NAMALWA (cell line): ENCODE measurements around the gene ZC3H14.

Experiments
- DNase-seq: peaks from one replicate; pipeline ENCODE4 v3.0.0-alpha.2; 2015; ENCODE audit warnings: low spot score

ZC3H14 gene

DNA sequence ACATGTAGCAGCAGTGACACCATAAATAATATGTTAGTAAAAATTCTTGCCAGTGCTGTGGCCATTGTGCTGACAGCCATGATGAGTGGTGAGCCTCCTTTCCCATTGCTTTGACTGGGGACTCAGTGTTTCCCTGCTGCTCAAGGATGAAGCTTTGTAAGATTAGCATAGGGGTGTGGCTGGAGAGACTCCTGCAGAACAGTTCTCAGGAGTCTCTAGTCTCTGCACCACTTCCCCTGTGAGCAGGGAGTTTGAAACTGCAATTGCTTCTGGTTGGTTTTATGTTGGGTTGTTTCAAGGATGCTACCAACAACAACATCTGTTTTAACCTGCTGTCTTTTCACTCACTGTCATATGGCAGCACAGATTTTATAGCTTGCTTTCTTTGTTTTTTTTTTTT, 41.4 kb downstream of the ZC3H14 start:
- DNase-seq, result no peak

DNA sequence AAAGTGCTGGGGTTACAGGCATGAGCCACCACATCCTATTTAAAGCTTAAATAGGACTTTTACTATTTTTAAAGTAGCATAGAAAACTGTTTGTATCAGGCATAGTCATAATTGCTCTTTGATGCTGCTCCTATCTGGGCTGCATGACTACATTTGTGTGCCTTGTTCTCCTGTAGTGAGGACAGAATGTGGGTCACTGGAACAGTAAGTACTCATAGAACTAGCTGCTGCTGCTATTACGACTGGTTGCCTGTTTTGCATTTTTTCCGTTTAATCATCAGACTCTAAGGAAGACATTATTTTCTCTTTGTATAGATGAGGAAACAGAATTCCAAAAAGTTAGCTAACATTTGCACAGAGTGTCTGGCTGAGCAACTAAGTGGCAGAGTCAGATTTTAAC, 42.8 kb downstream of the ZC3H14 start:
- no peak for DNase-seq

DNA sequence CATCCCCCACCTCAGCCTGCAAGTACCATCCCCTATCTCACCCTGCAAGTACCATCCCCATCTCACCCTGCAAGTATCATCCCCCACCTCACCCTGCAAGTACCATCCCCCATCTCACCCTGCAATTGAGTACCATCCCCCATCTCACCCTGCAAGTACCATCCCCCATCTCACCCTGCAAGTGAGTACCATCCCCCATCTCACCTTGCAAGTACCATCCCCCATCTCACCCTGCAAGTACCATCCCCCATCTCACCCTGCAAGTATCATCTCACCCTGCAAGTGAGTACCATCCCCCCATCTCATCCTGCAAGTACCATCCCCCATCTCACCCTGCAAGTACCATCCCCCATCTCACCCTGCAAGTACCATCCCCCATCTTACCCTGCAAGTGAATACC, 45.0 kb downstream of the ZC3H14 start:
- DNase-seq, result no peak

DNA sequence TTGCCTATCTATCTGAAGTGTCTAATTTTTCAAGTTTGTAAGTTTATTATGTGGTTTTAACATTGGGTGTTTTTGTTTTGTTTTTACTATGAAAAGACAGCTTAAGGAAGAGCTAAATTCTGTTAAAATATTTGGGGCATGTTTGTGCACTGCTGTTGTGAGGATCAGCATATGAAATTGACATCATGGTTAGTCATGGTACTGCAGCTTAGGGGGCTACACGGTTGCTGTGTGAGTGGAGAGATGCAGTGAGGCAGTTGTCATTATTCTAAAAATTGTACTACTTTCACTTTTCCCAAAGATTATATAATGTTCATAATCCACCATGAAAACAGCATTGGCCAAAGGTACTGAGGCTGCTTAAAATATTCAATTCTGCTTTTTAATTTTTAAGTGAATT, 49.0 kb downstream of the ZC3H14 start:
- no peak for DNase-seq

DNA sequence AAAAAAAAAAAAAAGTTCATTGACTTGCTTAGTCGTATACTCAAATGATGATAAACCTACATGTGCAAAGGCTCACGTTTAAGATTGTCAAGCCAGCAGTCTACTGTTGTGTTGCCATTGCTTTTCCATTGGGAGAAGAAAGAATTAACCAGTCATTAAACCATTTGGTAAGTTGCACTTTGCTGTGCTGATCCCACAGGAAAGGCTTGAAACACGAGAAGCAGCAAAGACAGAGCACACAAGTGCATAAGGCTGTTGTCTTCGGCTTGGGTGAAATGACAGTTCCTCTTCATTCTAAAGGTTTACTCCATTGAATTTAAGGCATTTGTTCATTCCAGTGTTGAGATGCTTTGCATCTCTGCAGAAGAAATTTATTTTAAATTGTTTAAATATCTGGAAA, 50.1 kb downstream of the ZC3H14 start:
- no peak for DNase-seq

DNA sequence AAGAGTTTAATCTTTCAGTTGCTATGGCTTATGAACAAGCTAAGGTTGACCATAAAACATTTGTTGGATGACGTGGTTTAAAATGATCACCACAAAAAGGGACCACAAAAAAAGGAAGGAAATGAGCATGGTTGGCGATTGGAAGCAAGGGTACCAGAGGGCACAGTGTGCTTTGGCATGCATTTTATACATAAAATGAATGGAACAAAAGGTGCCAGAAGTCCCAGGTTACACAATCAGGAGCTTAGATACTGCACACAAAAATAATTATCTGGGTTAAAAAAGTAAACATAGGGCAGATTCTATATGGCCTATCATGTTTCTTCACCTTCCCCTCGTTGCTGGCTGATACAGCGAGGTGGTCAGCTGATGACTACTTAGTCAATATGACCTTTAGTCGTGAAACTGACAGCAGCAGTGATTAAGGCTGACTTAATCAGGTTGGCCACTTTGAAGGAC, 50.7 kb downstream of the ZC3H14 start:
- no peak for DNase-seq

DNA sequence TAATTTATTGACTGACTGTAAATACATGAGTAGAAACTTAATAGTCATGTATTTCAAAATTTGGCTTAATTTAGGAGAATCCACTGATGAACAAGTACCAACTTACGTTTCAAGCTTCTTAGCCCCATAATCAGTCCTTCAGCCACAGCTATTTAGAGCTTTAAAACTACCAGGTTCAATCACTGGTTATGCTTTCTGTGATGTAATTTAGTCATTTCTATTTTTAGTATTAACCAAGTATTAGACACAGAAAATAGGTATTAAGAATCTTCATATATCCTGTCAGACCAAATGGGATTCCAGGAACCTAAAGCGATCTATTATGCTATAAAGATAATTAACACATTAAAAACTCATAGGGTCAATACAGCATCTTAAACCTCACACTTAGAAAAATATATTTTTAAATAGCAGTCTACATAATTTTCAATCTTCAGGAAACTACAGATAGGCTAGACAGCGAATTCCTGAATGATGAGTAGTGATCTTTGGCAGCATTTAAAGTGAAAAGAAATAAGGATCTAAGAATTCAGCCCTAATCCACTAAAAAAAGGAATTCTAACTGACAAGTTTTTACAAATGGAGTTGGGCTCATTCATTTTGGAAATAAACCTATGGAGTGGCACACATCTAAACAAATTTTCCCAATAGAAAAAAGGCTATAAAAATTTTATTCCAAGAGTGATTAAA, 51.5 kb downstream of the ZC3H14 start:
- DNase-seq, result no peak

DNA sequence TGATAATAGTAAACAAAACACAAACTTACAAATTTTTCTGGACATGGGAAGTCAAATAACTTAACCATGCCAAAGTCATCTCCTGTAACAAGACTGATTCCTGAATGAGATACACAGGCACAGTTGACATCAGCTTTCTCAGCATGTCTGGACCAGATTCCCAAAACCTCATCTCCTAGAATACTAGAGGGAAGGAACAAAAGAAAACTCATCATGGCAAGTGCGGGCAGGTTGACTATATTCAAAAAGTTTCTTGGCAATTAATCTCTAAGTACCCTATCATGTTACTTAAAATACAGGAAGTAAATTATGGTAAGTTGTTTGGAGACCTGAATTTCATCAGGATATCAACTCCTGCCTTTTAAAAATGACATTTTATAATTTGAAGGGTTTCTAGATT, 53.9 kb downstream of the ZC3H14 start:
- DNase-seq, result no peak

DNA sequence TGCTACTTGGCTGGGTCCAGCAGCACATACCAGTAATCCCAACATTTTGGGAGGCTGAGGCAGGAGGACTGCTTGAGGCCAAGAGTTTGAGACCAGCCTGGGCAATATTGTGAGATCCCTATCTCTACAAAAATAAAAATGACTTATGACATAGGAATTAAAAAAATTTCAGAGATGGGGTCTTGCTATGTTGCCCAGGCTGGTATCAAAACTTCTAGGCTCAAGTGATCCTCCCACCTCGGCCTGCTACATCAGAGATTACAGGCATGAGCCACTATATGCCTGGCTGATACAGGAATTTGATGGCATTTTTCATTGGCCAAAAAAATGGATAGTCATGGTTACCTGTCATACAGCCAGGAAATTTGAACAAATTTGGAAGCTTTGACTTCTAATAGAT, 54.6 kb downstream of the ZC3H14 start:
- no peak for DNase-seq

DNA sequence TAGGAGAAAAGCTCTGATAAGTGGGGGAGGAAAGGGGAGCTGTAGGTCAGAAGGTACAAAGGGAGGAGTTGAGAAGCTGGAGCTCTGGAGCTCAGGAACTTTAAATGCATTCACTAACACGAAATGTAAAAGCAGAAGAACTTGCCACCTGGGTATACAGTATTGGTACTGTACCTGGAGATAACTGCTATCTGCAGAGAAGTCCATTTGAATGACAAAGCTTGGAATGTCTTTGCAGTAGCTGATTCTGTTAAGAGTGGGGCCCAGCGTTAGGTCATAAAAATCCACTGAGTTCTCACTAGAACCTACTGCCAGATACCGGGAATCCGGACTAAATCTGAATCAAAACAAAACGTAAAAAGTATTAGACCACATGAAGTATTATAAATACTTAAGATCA, 55.6 kb downstream of the ZC3H14 start:
- no peak for DNase-seq

DNA sequence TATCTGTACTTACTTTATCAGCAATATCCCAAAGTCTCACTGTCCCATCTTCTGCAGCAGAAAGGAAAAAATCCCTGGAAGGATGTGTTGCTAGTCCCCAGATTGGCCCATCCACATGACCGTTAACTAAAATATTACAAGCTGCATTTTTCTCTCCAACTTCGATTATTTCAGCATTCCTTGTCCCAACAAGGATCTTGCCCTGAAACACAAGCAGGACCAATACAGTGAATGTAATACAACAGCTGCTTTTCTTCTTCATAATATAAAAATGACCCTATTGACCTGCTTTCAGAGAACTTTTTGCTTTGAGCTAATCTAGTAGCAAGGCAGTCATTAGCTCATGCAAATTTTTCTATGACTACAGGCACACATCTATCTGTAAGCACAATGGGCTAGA, 58.3 kb downstream of the ZC3H14 start:
- no peak for DNase-seq

DNA sequence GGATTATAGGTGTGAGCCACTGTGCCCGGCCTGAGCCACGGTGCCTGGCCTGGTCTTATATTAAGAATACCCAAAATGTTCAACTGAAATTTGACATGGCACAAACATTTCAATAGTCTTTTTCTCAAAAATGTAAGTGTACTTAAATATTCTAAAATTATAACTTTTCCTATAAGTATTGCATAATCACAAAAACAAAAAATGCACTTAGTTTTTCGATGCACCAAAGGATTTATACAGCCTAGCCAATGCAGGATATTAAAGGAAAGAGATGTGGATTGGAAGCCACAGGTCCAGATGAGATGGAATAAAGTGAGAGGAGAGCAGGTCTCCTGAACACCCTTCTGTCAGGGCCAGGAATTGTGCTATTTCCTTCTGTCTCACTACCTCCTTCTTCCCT, 62.8 kb downstream of the ZC3H14 start:
- DNase-seq, result no peak

DNA sequence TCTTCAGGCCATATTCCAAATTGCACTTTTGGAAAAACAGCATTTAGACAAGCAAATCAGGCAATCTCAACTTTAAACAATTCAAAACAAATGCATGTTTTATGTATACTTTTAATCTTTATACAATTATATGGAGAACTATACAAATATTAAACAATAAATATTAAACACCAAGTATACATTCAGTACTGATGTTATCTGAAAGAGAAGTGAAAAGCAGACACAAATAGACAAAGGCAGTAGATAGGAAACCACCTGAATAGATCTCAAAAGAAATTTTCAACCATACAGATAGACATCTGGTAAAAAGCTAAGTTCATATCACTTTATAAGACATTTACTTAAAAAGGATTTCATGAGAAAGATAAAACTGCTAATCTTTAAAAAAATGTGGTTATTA, 65.2 kb downstream of the ZC3H14 start:
- no peak for DNase-seq

DNA sequence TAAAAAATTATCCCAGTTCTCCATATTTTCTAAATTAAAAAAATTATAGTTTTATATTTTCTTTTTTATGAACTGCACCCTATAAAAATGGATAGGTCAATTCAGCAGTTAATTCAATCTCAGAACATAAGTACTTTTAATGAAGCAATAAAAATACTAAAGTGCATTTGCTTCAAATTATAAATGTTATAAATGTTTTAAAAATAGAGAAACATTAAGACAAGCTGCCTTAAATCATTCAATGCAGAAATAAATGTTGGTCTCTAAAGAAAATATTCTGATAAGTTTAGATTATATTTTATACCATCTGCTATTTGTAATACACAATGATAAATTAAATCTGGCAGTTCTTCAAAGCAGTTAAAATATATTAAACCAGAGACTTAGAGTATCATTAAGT, 65.6 kb downstream of the ZC3H14 start:
- DNase-seq, result no peak

DNA sequence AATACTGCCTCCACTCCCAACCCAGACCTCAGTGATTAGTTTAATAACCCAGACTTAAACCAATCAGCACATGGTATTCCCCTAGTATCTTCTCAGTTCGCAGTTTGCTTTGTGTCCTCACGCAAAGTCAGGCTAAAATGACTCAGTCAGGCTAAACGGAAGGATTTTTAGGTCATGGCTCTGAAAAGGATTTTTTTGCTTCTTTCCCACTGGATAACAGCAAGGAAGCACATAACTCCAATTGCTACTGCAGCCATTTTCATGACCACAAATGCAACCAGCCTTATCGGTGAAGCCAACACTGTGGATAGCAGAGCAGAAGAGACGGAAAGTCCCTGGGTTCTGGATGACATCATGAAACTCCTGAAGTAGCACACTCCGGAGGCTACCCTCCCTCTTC, 67.7 kb downstream of the ZC3H14 start:
- no peak for DNase-seq

DNA sequence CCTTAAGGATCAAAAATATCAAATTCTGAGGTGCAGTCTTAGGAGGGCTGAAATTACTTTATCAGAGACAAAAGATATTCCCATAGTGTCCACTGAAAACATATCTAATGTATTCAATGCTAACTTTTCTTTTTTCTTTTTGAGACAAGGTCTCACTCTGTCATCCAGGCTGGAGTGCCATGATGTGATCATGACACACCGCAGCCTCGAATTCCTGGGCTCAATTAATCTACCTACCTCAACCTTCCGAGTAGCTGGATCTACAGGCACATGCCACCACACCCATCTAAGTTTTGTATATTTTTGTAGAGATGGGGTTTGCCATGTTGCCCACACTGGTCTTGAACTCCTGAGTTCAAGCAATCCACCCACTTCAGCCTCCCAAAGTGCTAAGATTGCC, 68.3 kb downstream of the ZC3H14 start:
- DNase-seq, result no peak

DNA sequence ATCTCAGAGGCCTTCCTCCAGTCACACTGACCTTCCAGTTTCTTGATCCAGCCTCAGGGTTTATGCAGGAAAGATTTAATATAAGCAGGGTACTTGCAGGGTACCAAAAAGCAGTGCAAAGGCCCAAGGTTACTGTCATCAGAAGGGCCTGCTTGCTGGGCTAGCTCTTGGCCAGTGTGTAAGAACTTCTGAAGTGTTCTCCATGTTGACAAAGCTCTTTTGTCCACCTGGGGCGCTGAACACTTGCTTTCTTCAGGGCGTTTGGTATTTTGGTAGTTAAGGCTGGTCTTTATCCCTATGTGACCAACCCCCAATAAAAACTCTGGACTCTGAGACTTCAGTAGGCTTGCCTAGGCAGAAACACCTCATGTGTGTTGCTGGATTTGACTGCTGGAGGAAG, 69.7 kb downstream of the ZC3H14 start:
- no peak for DNase-seq

DNA sequence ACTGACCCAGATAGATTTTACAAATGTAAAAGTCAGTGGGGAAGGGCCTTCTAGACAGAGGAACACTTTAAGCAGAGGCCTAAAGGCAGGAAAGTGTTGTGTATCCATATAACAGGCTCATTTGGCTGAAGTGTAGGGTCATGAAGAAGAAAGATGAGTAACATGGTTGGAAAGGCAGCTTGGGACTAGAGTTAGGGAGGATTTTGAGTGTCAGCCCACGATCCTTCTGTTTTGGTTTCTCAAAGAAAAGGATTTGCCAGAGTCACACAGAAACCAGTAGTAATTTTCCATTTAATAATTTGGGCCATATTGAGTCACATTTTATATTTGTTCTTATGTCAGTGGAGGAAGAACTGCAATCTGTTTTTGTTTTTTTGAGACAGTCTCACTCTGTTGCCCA, 76.4 kb downstream of the ZC3H14 start:
- no peak for DNase-seq

DNA sequence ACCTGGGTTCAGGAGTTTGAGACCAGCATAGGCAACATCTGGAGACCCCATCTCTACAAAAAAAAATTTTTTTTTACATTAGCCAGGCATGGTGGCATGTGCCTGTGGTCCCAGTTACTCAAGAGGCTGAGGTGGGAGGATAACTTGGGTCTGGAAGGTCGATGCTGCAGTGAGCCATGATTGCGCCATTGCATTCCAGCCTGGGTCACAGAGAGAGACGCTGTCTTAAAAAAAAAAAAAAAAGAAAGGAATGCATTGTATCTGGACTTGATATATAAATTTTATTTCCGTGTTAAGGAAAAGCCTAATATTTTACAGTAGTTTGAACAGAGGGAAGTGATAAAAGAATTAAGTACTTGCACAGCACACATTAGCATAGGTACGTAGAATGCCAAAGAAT, 97.2 kb downstream of the ZC3H14 start:
- DNase-seq, result no peak

DNA sequence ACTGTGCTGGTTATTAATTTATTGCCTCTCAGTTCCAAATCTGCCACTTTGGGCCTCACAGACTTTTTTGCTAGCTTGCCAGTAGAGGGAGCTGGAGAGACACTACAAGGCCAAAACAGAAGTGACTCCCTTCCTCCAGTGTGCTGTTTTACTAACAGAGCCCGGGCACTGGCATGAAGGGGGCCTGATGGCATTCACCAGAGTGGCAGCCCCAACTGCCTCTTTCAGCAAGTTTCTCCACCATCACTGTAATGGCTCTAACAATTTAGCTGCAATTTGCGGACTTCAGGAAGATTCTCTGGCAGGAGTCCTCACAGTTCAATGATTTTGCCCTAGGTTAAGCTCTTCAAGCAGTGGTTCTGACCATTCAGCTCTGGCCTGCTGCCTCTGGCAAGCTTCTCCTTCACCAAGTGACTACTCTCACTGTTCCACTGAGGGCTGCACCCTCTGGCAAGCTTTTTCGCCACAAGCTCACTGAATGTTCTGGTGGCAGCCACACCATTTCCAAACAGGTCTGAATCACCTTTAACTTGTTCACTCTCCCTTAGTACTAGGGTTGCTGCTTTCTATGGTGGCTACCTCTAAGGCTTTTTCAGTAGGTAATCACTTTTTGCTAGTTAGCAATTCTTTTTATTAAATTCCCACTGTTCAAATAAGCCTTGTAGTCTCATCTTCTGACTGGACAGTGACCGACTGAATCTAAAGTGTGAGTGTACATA, 104.9 kb downstream of the ZC3H14 start:
- peak; percentile 83 for DNase-seq

DNA sequence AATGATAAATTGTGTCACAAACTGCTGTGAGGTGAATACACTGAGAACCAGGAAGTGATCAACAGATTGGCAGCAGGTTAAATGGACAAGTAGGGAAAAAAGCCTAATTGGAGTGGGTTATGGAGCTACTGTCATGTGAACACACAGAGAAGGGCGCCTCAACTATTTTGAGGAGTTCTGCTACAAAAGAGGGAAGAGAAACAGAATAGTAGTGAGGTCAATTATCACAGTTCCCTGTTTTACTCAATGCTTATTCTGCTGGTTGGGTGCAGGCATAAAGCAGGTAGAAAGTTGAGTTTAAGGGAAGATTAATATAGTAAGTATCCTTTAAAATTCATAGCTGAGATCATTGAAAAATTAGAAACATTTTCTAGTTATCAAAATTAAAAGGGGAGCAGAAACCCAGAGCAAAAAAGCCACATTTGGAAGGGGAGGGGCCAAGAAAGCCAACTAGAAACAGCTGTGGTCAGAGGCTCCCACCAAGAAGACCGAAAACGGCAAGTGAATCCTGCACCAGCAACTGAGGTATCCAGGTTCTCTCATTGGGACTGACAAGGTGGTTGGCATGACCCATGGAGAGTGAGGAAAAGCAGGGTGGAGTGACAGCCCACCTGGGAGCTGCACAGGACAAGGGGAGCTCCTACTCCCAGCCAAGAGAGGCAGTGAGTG, 105.7 kb downstream of the ZC3H14 start:
- no peak for DNase-seq

DNA sequence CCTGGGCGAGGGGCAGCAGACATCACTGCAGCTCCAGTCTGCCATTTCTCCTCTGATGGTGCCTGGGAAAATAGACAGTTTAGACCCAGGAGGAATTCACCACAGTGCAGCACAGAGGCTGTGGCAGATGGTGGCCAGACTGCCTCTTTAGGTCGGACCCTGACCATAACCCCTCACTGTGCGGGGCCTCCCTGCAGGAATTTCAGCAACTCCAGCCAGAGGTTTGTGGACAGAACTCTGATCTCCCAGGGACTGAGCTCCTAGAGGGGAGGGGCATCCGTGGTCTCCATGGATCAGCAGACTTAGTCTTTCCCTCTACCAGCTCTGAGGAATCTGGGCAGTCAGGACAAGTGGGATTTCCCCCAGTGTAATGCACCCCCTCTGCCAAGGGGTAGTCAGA, 106.5 kb downstream of the ZC3H14 start:
- DNase-seq, result no peak
